HG02884 (cell line): ENCODE measurements around the gene PI4KA.
"Not testable (repeated sequence)": the region's sequence is repeated elsewhere in the genome, so short reads cannot be mapped to it uniquely, and the experiment has no call there.

ENCODE experiments used
- ATAC-seq: cut with Tn5 transposase; IDR thresholded peaks from one replicate; pipeline ENCODE4 v1.9.1; 2021; ENCODE audit warnings: mild to moderate bottlenecking, moderate library complexity; ENCODE audit not compliant: unreplicated experiment

The PI4KA gene

GRCh38 chr22:20779014-20779817, 79.4 kb downstream of the PI4KA start:
- no peak for ATAC-seq

GRCh38 chr22:20777420-20778177, 81.0 kb downstream of the PI4KA start:
- no peak for ATAC-seq

- no peak for ATAC-seq
Measured at GRCh38 chr22:20776624-20777405, 81.8 kb downstream of the PI4KA start.

- no peak for ATAC-seq
Measured at GRCh38 chr22:20775342-20775895, 83.2 kb downstream of the PI4KA start.

- no peak for ATAC-seq
Measured at GRCh38 chr22:20774882-20775281, 83.7 kb downstream of the PI4KA start.

GRCh38 chr22:20773793-20774212, 84.8 kb downstream of the PI4KA start, which contains the start of gene SERPIND1:
TSS of gene SERPIND1 (plus strand) at chr22:20774113. CDS start at chr22:20779313, 5,200 bp downstream.
- ATAC-seq, result no peak

- no peak for ATAC-seq
Measured at GRCh38 chr22:20771918-20772625, 86.5 kb downstream of the PI4KA start.

- not testable (repeated sequence) for ATAC-seq
Measured at GRCh38 chr22:20769496-20769826, 89.2 kb downstream of the PI4KA start.

GRCh38 chr22:20766530-20766929, 92.1 kb downstream of the PI4KA start:
- ATAC-seq, result no peak

- ATAC-seq, result no peak
Measured at GRCh38 chr22:20765938-20766337, 92.7 kb downstream of the PI4KA start.

GRCh38 chr22:20764729-20765128, 93.9 kb downstream of the PI4KA start:
- ATAC-seq, result no peak

- no peak for ATAC-seq
Measured at GRCh38 chr22:20764471-20764720, 94.2 kb downstream of the PI4KA start.

- no peak for ATAC-seq
Measured at GRCh38 chr22:20763630-20764470, 94.8 kb downstream of the PI4KA start.

GRCh38 chr22:20762233-20762796, 96.3 kb downstream of the PI4KA start:
- ATAC-seq, result no peak

- no peak for ATAC-seq
Measured at GRCh38 chr22:20761536-20761935, 97.1 kb downstream of the PI4KA start.

- ATAC-seq, result no peak
Measured at GRCh38 chr22:20760084-20760483, 98.5 kb downstream of the PI4KA start.

- no peak for ATAC-seq
Measured at GRCh38 chr22:20758688-20759087, 99.9 kb downstream of the PI4KA start.

- ATAC-seq, result no peak
Measured at GRCh38 chr22:20756846-20757245, 101.8 kb downstream of the PI4KA start.

- ATAC-seq, result no peak
Measured at GRCh38 chr22:20752873-20753272, 105.7 kb downstream of the PI4KA start.
